Endothelial cell of umbilical vein (primary cell): Measurements from ENCODE around the gene KCNK1. TPM values are rescaled to one million over a fixed set of nuclear protein-coding genes. Genes with fewer than 3 reads are reported as not detected.

Source experiments
- BruUV-seq: library from RNA; stranded (reverse); fragments of 400-500 nt; replicated peaks from 2 replicates; lab custom pipeline; 2021; lab: Mats Ljungman, UMichigan
- CTCF ChIA-PET: fragments of 300-600, 350-600 bp; sonication (Branson Sonifier 250); formaldehyde crosslinking; loops from one replicate; lab custom pipeline; 2021; ENCODE audit warnings: antibody characterized with exemption, inconsistent platforms; lab: Charles Lee
- POLR2A ChIA-PET: fragments of 300-600, 350-600 bp; sonication (Branson Sonifier 250); formaldehyde crosslinking; loops from one replicate; lab custom pipeline; 2021; ENCODE audit warnings: antibody characterized with exemption, inconsistent platforms; lab: Charles Lee
- DNase-seq: peaks from one replicate; pipeline ENCODE4 v3.0.0-alpha.2; 2011; ENCODE audit warnings: low read depth, low spot score
- FAIRE-seq: peaks from 2 replicates; lab custom pipeline; 2011; peaks lifted over from hg19 to GRCh38; lab: Jason Lieb, UNC
- H2AFZ ChIP-seq: 2 replicates; pipeline ENCODE4 v1.6.0; 2012; ENCODE audit warnings: low read depth, low read length, control low read depth, inconsistent platforms
- H3K27ac ChIP-seq: 2 replicates; pipeline ENCODE4 v1.5.1; 2011; ENCODE audit warnings: low read depth, mild to moderate bottlenecking, control low read depth, low read length, moderate library complexity; ENCODE audit not compliant: insufficient read depth
- H3K27me3 ChIP-seq, 2 experiments: 2 replicates each; pipeline versions ENCODE4 v1.6.0 to v1.6.1; 2011; ENCODE audit warnings: low read length in 2 of 2, mixed read lengths in 1 of 2; ENCODE audit not compliant: control insufficient read depth in 2 of 2, insufficient read depth in 2 of 2
- H3K36me3 ChIP-seq, 2 experiments: 2 replicates in 1 of 2; 3 replicates in 1 of 2; pipeline ENCODE4 v1.5.1; 2011; ENCODE audit warnings: low read length in 2 of 2, mild to moderate bottlenecking in 1 of 2, moderate library complexity in 1 of 2; ENCODE audit not compliant: control insufficient read depth in 2 of 2, insufficient read depth in 2 of 2; ENCODE audit errors: extremely low read depth in 1 of 2
- H3K4me1 ChIP-seq: 3 replicates; pipeline ENCODE4 v1.5.1; 2011; ENCODE audit warnings: mild to moderate bottlenecking, low read length; ENCODE audit not compliant: control insufficient read depth, insufficient read depth; ENCODE audit errors: extremely low read depth
- H3K4me2 ChIP-seq: 2 replicates; pipeline ENCODE4 v1.6.1; 2011; ENCODE audit warnings: low read length, control low read depth, mixed read lengths; ENCODE audit not compliant: insufficient read depth
- H3K4me3 ChIP-seq, 3 experiments: fragments of 200-600 bp in 1 of 3; sonication (generic), shearing (Covaris generic) in 1 of 3; replicated peaks in 1 of 3; 2 replicates each; pipeline ENCODE4 v1.5.1; 2011 to 2016; ENCODE audit warnings: control low read depth in 3 of 3, low read length in 3 of 3, mild to moderate bottlenecking in 2 of 3, inconsistent platforms in 1 of 3, low read depth in 1 of 3, moderate library complexity in 1 of 3; ENCODE audit not compliant: insufficient read depth in 1 of 3
- H3K79me2 ChIP-seq: 2 replicates; pipeline ENCODE4 v1.6.0; 2012; ENCODE audit warnings: low read length, inconsistent platforms; ENCODE audit not compliant: control insufficient read depth, insufficient read depth
- H3K9ac ChIP-seq: replicated peaks from 2 replicates; pipeline ENCODE3; 2011; ENCODE audit warnings: low read length, control low read depth; ENCODE audit not compliant: insufficient read depth; ENCODE audit errors: extremely low read depth
- H3K9me1 ChIP-seq: replicated peaks from 3 replicates; pipeline ENCODE4 v1.6.0; 2011; ENCODE audit warnings: mild to moderate bottlenecking, low read length; ENCODE audit not compliant: control insufficient read depth, insufficient read depth; ENCODE audit errors: extremely low read depth
- H3K9me3 ChIP-seq: replicated peaks from 2 replicates; pipeline ENCODE4 v1.5.1; 2012; ENCODE audit warnings: low read length, inconsistent platforms; ENCODE audit not compliant: control insufficient read depth, insufficient read depth
- H4K20me1 ChIP-seq: replicated peaks from 2 replicates; pipeline ENCODE3; 2011; ENCODE audit warnings: mild to moderate bottlenecking, low read length; ENCODE audit not compliant: control insufficient read depth, insufficient read depth; ENCODE audit errors: extremely low read depth
- CTCF ChIP-seq, 2 donors: IDR thresholded peaks; 1 replicate in 1 of 2; 2 replicates in 1 of 2; pipeline ENCODE4 v1.5.1; 2011; ENCODE audit warnings: low read length in 2 of 2, mild to moderate bottlenecking in 2 of 2, moderate library complexity in 2 of 2, control low read depth in 1 of 2, inconsistent platforms in 1 of 2, low read depth in 1 of 2; ENCODE audit not compliant: insufficient read depth in 1 of 2; ENCODE audit errors: extremely low read depth in 1 of 2
- EZH2 ChIP-seq: IDR thresholded peaks from 2 replicates; pipeline ENCODE4 v1.6.1; 2012; ENCODE audit warnings: borderline replicate concordance, low read depth, mild to moderate bottlenecking, moderate library complexity, low read length, inconsistent platforms; ENCODE audit not compliant: severe bottlenecking
- FOS ChIP-seq: IDR thresholded peaks from 2 replicates; pipeline ENCODE4 v1.6.1; 2011; ENCODE audit warnings: mild to moderate bottlenecking, low read length, moderate library complexity, borderline replicate concordance; ENCODE audit not compliant: insufficient read depth
- GATA2 ChIP-seq: IDR thresholded peaks from 2 replicates; pipeline ENCODE4 v1.7.0; 2011; ENCODE audit warnings: low read depth, mild to moderate bottlenecking, moderate library complexity, mixed read lengths, low read length; ENCODE audit not compliant: insufficient read length, insufficient read depth
- JUN ChIP-seq: IDR thresholded peaks from 2 replicates; pipeline ENCODE4 v1.6.1; 2011; ENCODE audit warnings: borderline replicate concordance, low read depth; ENCODE audit not compliant: insufficient read length, insufficient read depth
- MYC ChIP-seq: IDR thresholded peaks from one replicate; pipeline ENCODE4 v1.6.1; 2011; ENCODE audit warnings: mild to moderate bottlenecking, low read depth, low read length
- POLR2A ChIP-seq: IDR thresholded peaks from 2 replicates; pipeline ENCODE4 v1.6.1; 2012; ENCODE audit warnings: low read depth, mild to moderate bottlenecking, control low read depth, low read length
- POLR2AphosphoS5 ChIP-seq: IDR thresholded peaks from 2 replicates; pipeline ENCODE4 v1.6.1; 2012; ENCODE audit warnings: low read depth, mild to moderate bottlenecking, control low read depth, low read length, moderate library complexity; ENCODE audit not compliant: insufficient read depth
- dilution Hi-C: fragments of 300-500 bp; cut with MboI; formaldehyde crosslinking; loops from one replicate; pipeline ENCODE4 v1.15.0; 2019; ENCODE audit warnings: low sequenced_read_pairs; ENCODE audit not compliant: extremely low pct_ligation_motif_present
- intact Hi-C: fragments of 100-400 bp; cut with micrococcal nuclease; formaldehyde crosslinking; loops from one replicate; pipeline ENCODE4 v1.10.0; 2022
- polyA plus RNA-seq, 4 experiments: library from polyadenylated mRNA; depleted of rRNA in 3 of 4; stranded (reverse) in 3 of 4; unstranded in 1 of 4; fragments of >200 nt; gene quantifications; 2 replicates each; pipeline versions ENCODE4 v1.2.1 to v1.2.3, GENCODE V29; 2011 to 2012; ENCODE audit warnings: missing spikeins in 1 of 4
- total RNA-seq: library from RNA; stranded (reverse); gene quantifications from 2 replicates; pipeline ENCODE4 v1.2.3, GENCODE V29; 2021
- TF ChIP-seq, protein P1 (sequence below): IDR thresholded peaks from 2 replicates; pipeline ENCODE4 v1.6.1; 2011; ENCODE audit not compliant: insufficient read depth, insufficient read length

The KCNK1 gene
- total and polyA plus RNA-seq, 2 donors (not counting 3 experiments of a cell fraction or from before 2014, with no cell fraction given): 0.83 to 2.8 TPM

DNA sequence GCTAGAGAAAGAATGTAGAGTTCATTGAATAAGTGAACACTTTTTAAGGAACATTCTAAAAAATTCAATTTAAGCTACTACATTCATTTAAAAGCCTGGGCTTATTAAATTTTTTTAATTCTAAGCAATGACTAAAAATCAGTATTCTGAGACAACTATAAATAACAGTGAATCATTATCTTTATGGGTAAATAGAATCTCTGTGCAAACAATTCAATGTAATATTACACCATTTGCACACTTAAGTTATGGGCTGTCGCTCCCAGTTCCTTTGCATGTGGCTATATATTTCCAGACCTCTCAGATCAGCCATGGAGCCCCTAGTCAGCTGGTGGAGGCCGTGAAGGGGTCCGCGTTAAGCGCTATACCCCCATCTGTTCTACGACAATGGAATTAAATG, 65.1 kb downstream of the KCNK1 start:
- no peaks in the 10 kb centered on the region for H3K9me3 ChIP-seq
- POLR2A ChIA-PET: no interaction called here
- H3K79me2 ChIP-seq: no peaks in the 10 kb centered on the region
- H3K9ac ChIP-seq: no peak overlapping the region
- intact Hi-C loops (no loop called here), dilution Hi-C loops (no loop called here)
- FAIRE-seq: no peak
- no peaks in the 10 kb centered on the region for H3K4me1 ChIP-seq
- no peaks in the 10 kb centered on the region for H3K36me3 ChIP-seq
- no peaks in the 10 kb centered on the region for H3K9me1 ChIP-seq
- H3K4me3 ChIP-seq: no peak overlapping the region
- H4K20me1 ChIP-seq: no peaks in the 10 kb centered on the region
- H3K27ac ChIP-seq: no peak overlapping the region
- CTCF ChIA-PET: no interaction called here
- TF ChIP-seq FOS (no peak), EZH2 (no peak), MYC (no peak), CTCF (IDR thresholded peaks at IDR 0.05; ENCODE audit: extremely low read depth in 1 of 2, insufficient read depth in 1 of 2, low read depth in 1 of 2, low read length in 2 of 2) (no peak), JUN (no peak), POLR2AphosphoS5 (no peak), POLR2A (no peak), GATA2 (no peak)
- TF ChIP-seq, protein P1, sequence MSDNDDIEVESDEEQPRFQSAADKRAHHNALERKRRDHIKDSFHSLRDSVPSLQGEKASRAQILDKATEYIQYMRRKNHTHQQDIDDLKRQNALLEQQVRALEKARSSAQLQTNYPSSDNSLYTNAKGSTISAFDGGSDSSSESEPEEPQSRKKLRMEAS: no peak
- no TSS peak for BruUV-seq
- DNase-seq: no peak
- H3K27me3 ChIP-seq: no peaks in the 10 kb centered on the region
- H3K4me2 ChIP-seq: no peak overlapping the region
- no peak overlapping the region for H2AFZ ChIP-seq
